H9 (cell line): ENCODE data around the gene GNA12. TPM values are rescaled to one million over a fixed set of nuclear protein-coding genes. Genes with fewer than 3 reads are reported as not detected.

Experiments used
- DNase-seq: peaks from one replicate; pipeline ENCODE4 v3.0.0-alpha.2; 2017
- H2AFZ ChIP-seq: one replicate; pipeline ENCODE4 v1.6.1; 2013; ENCODE audit warnings: mild to moderate bottlenecking, low read length, control low read depth, moderate library complexity
- H2AK5ac ChIP-seq: 2 replicates; pipeline ENCODE4 v1.6.1; 2013; ENCODE audit warnings: low read length, control low read depth, mixed read lengths; ENCODE audit not compliant: insufficient read length
- H2BK120ac ChIP-seq: one replicate; pipeline ENCODE4 v1.6.1; 2013; ENCODE audit warnings: low read depth, mild to moderate bottlenecking, low read length, control low read depth, inconsistent platforms; ENCODE audit not compliant: poor library complexity, severe bottlenecking
- H2BK12ac ChIP-seq: 2 replicates; pipeline ENCODE4 v1.6.1; 2013; ENCODE audit warnings: low read length, control low read depth, mixed read lengths, low read depth; ENCODE audit not compliant: insufficient read length
- H2BK15ac ChIP-seq: 2 replicates; pipeline ENCODE4 v1.6.1; 2013; ENCODE audit warnings: low read depth, low read length, control low read depth
- H2BK20ac ChIP-seq: one replicate; pipeline ENCODE4 v1.6.1; 2013; ENCODE audit warnings: low read depth, mild to moderate bottlenecking, low read length, control low read depth, inconsistent platforms; ENCODE audit not compliant: poor library complexity, severe bottlenecking
- H2BK5ac ChIP-seq: 2 replicates; pipeline ENCODE4 v1.6.1; 2013; ENCODE audit warnings: low read length, control low read depth, mixed read lengths; ENCODE audit not compliant: insufficient read length
- H3K14ac ChIP-seq: 2 replicates; pipeline ENCODE4 v1.6.1; 2013; ENCODE audit warnings: low read length, control low read depth; ENCODE audit not compliant: insufficient read depth
- H3K18ac ChIP-seq: 2 replicates; pipeline ENCODE4 v1.6.1; 2013; ENCODE audit warnings: low read depth, mild to moderate bottlenecking, mixed read lengths, low read length, control low read depth; ENCODE audit not compliant: insufficient read length
- H3K23ac ChIP-seq: 2 replicates; pipeline ENCODE4 v1.6.1; 2013; ENCODE audit warnings: low read length, control low read depth, mixed read lengths, low read depth; ENCODE audit not compliant: insufficient read length
- H3K23me2 ChIP-seq: 2 replicates; pipeline ENCODE4 v1.6.1; 2013; ENCODE audit warnings: low read depth, mild to moderate bottlenecking, mixed read lengths, low read length, control low read depth; ENCODE audit not compliant: insufficient read length, poor library complexity, severe bottlenecking
- H3K27ac ChIP-seq: 2 replicates; pipeline ENCODE4 v1.5.1; 2013; ENCODE audit warnings: low read length, control low read depth, mixed read lengths, low read depth; ENCODE audit not compliant: insufficient read length
- H3K27me3 ChIP-seq: 2 replicates; pipeline ENCODE4 v1.6.1; 2013; ENCODE audit warnings: low read length, control low read depth, inconsistent platforms; ENCODE audit not compliant: insufficient read depth
- H3K4ac ChIP-seq: 2 replicates; pipeline ENCODE4 v1.6.1; 2013; ENCODE audit warnings: low read depth, mild to moderate bottlenecking, control low read depth, inconsistent platforms, low read length, moderate library complexity
- H3K4me1 ChIP-seq: 2 replicates; pipeline ENCODE4 v1.6.1; 2013; ENCODE audit warnings: low read length, control low read depth, inconsistent platforms; ENCODE audit not compliant: insufficient read depth
- H3K4me2 ChIP-seq: 2 replicates; pipeline ENCODE4 v1.6.1; 2013; ENCODE audit warnings: low read length, control low read depth, mixed read lengths; ENCODE audit not compliant: insufficient read length, insufficient read depth
- H3K56ac ChIP-seq: 2 replicates; pipeline ENCODE4 v1.6.1; 2013; ENCODE audit warnings: low read depth, mild to moderate bottlenecking, mixed read lengths, low read length, control low read depth; ENCODE audit not compliant: insufficient read length
- H3K79me1 ChIP-seq: 2 replicates; pipeline ENCODE4 v1.6.1; 2013; ENCODE audit warnings: low read depth, mild to moderate bottlenecking, moderate library complexity, low read length, control low read depth, inconsistent platforms; ENCODE audit not compliant: insufficient read depth, poor library complexity, severe bottlenecking
- H3K79me2 ChIP-seq: 2 replicates; pipeline ENCODE4 v1.6.1; 2013; ENCODE audit warnings: low read length, control low read depth, inconsistent platforms; ENCODE audit not compliant: insufficient read depth
- H3K9ac ChIP-seq: 2 replicates; pipeline ENCODE4 v1.6.1; 2013; ENCODE audit warnings: low read length, control low read depth, mixed read lengths; ENCODE audit not compliant: insufficient read length; ENCODE audit errors: extremely low read depth
- H3K9me3 ChIP-seq: one replicate; pipeline ENCODE4 v1.6.1; 2013; ENCODE audit warnings: low read depth, low read length, inconsistent platforms; ENCODE audit not compliant: control insufficient read depth
- H3T11ph ChIP-seq: one replicate; pipeline ENCODE4 v1.6.1; 2013; ENCODE audit warnings: mild to moderate bottlenecking, low read length, control low read depth, inconsistent platforms
- H4K20me1 ChIP-seq: one replicate; pipeline ENCODE4 v1.6.1; 2013; ENCODE audit not compliant: control insufficient read depth, insufficient read length, insufficient read depth
- H4K5ac ChIP-seq: 2 replicates; pipeline ENCODE4 v1.6.1; 2013; ENCODE audit warnings: low read depth, mild to moderate bottlenecking, mixed read lengths, low read length, control low read depth; ENCODE audit not compliant: insufficient read length
- H4K8ac ChIP-seq: replicated peaks from 2 replicates; pipeline ENCODE4 v1.6.1; 2013; ENCODE audit warnings: low read length, control low read depth, mixed read lengths, low read depth; ENCODE audit not compliant: insufficient read length
- H4K91ac ChIP-seq: 2 replicates; pipeline ENCODE4 v1.6.1; 2013; ENCODE audit warnings: low read depth, mild to moderate bottlenecking, moderate library complexity, mixed read lengths, low read length, control low read depth; ENCODE audit not compliant: insufficient read length
- H3K27ac Mint-ChIP-seq, 3 experiments: 2 replicates in 2 of 3; 3 replicates in 1 of 3; pipeline ENCODE4 v1.8.0; 2020 to 2021; ENCODE audit warnings: mixed read lengths in 3 of 3, mild to moderate bottlenecking in 1 of 3, moderate library complexity in 1 of 3
- H3K27me3 Mint-ChIP-seq: 2 replicates; pipeline ENCODE4 v1.8.0; 2021; ENCODE audit warnings: low read depth, mild to moderate bottlenecking, moderate library complexity, mixed read lengths
- H3K36me3 Mint-ChIP-seq, 3 experiments: 2 replicates in 2 of 3; 3 replicates in 1 of 3; pipeline ENCODE4 v1.8.0; 2020 to 2021; ENCODE audit warnings: low read depth in 3 of 3, mixed read lengths in 3 of 3; ENCODE audit not compliant: insufficient read depth in 1 of 3
- H3K4me1 Mint-ChIP-seq, 2 experiments: 2 replicates each; pipeline ENCODE4 v1.8.0; 2020; ENCODE audit warnings: mixed read lengths in 2 of 2
- H3K4me3 Mint-ChIP-seq, 2 experiments: 2 replicates in 1 of 2; 3 replicates in 1 of 2; pipeline ENCODE4 v1.8.0; 2020 to 2021; ENCODE audit warnings: mild to moderate bottlenecking in 2 of 2, mixed read lengths in 2 of 2, moderate library complexity in 1 of 2
- H3K9me3 Mint-ChIP-seq, 2 experiments: 2 replicates in 1 of 2; 3 replicates in 1 of 2; pipeline ENCODE4 v1.8.0; 2020; ENCODE audit warnings: mild to moderate bottlenecking in 2 of 2, mixed read lengths in 2 of 2, moderate library complexity in 1 of 2
- CTCF ChIP-seq: fragments of 200-600 bp; sonication (generic); conservative IDR thresholded peaks from 3 replicates; pipeline ENCODE4 v1.8.0; 2021; ENCODE audit warnings: antibody characterized with exemption, mild to moderate bottlenecking
- WGBS: extraction: QIAGEN DNeasy Blood & Tissue Kit; methylation state at CpG from one replicate; pipeline ENCODE4 v1.1.7; 2013; ENCODE audit warnings: missing lambda C conversion rate, low lambda C conversion rate, mixed read lengths; ENCODE audit not compliant: insufficient read length; ENCODE audit errors: extremely low coverage; 5-methylcytosine and 5-hydroxymethylcytosine counted together
- total RNA-seq: library from RNA; stranded (reverse); gene quantifications from 2 replicates; pipeline ENCODE4 v1.2.1, GENCODE V29; 2021

GNA12 gene
- total RNA-seq, 1 experiment from 2014 or later, result 60.2 TPM

- no peak overlapping the region for H3T11ph ChIP-seq
- H3K79me1 ChIP-seq, result peaks cover 11% of the 10 kb centered on the region
- no peak overlapping the region for H3K4ac ChIP-seq
- H4K91ac ChIP-seq, result no peak overlapping the region
- no peak overlapping the region for H2BK5ac ChIP-seq
- no peak overlapping the region for H3K56ac ChIP-seq
- H2BK20ac ChIP-seq, result no peak overlapping the region
- H3K4me3 Mint-ChIP-seq, result peak overlapping the region in 1 of 2 experiments; percentile 0; a peak in 2 of 5 replicates
- no peaks in the 10 kb centered on the region for H3K27me3 ChIP-seq
- H3K27me3 Mint-ChIP-seq, result no peaks in the 10 kb centered on the region
- no peak overlapping the region for H2AFZ ChIP-seq
- no peak overlapping the region for H4K8ac ChIP-seq
- no peak overlapping the region for H2BK120ac ChIP-seq
- no peak overlapping the region for H3K4me2 ChIP-seq
- H2BK15ac ChIP-seq, result no peak overlapping the region
- H4K5ac ChIP-seq, result no peak overlapping the region
- H3K14ac ChIP-seq, result peak overlapping the region; percentile 45; the same call in 1 of the 2 replicates
- H2AK5ac ChIP-seq, result peak overlapping the region; percentile 96
- peak overlapping the region; percentile 29 to 71 (median 44); a peak in 6 of 7 replicates for H3K27ac Mint-ChIP-seq
- H3K27ac ChIP-seq, result peak overlapping the region; percentile 40
- H3K9ac ChIP-seq, result no peak overlapping the region
- H3K18ac ChIP-seq, result peak overlapping the region; percentile 66
- H3K79me2 ChIP-seq, result peaks cover 56% of the 10 kb centered on the region; the same call in 1 of the 2 replicates
- no peaks in the 10 kb centered on the region; a peak in 1 of 5 replicates for H3K9me3 Mint-ChIP-seq
- no peak for TF ChIP-seq CTCF
- WGBS, result no CpG with 5 or more reads among the region's 16 CpGs
- peaks cover 3% of the 10 kb centered on the region for H4K20me1 ChIP-seq
- no peak overlapping the region for H2BK12ac ChIP-seq
- H3K23me2 ChIP-seq, result no peaks in the 10 kb centered on the region
- H3K4me1 ChIP-seq, result peaks cover 30% of the 10 kb centered on the region; the same call in 1 of the 2 replicates
- H3K9me3 ChIP-seq, result no peaks in the 10 kb centered on the region
- no peak for DNase-seq
- no peak overlapping the region for H3K23ac ChIP-seq
- H3K36me3 Mint-ChIP-seq, result peaks cover 4 to 17% (median 15%) of the 10 kb centered on the region in 3 experiments
- H3K4me1 Mint-ChIP-seq, result peaks cover 67 to 73% of the 10 kb centered on the region in 2 experiments
These were observed 28.2 kb downstream of the GNA12 start for GRCh38 chr7:2815875-2816245.
